Erythroblast (primary cell): Measurements from ENCODE around the gene STOX2.

ENCODE experiments used
- GATA1 ChIP-seq: IDR thresholded peaks from 2 replicates; pipeline ENCODE4 v1.6.1; 2011; ENCODE audit warnings: low read depth, mild to moderate bottlenecking, control low read depth, low read length, moderate library complexity
- POLR2A ChIP-seq: IDR thresholded peaks from 2 replicates; pipeline ENCODE4 v1.6.1; 2011; ENCODE audit warnings: mild to moderate bottlenecking, low read length

DNA sequence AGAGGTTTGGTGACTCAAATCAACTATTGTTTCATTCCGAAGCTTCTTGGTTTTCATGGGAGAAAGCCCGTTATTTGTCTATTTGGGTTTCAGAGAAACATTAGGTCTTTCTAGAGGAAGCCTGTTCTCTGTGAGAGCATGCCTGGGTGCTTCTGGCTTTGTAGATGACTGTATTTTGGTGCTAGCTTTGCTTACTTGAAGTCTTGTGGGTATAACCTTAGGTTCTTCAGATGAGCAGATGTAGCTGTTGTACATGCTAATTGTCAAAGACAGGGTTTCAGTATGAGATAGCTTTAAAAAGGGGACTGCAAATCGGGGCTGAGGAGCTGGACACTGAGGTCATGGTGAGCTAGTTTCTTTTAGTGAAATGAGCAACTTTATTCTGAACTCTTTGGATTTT lies 7.9 kb upstream of the STOX2 start:
- TF ChIP-seq POLR2A, result no peak
- TF ChIP-seq GATA1, result no peak
